ENCODE results near the gene KLF2. TPM values are rescaled to one million over a fixed set of nuclear protein-coding genes. Genes with fewer than 3 reads are reported as not detected.
A peak's percentile ranks its signal among the peaks of the same experiment; 100 is the strongest.
"Not testable (repeated sequence)": the region's sequence is repeated elsewhere in the genome, so short reads cannot be mapped to it uniquely, and the experiment has no call there.

KLF2 gene
- total and polyA plus RNA-seq, 3 donors from 2014 or later = 40.2 to 74.9 (median 42.4) TPM

GRCh38 chr19:16340654-16341053 lies 16.0 kb downstream of the KLF2 start:
- intact Hi-C loops (cut with DNase I; ENCODE audit: low total_unique reads) = no loop called here
- no peaks in the 10 kb centered on the region for H3K9me3 ChIP-seq
- DNase-seq = no peak
- TF ChIP-seq POLR2A (IDR thresholded peaks at IDR 0.05) = no peak
- no peak for TF ChIP-seq CTCF (IDR thresholded peaks at IDR 0.05)
- H3K4me1 ChIP-seq = peaks cover 25% of the 10 kb centered on the region
- no peaks in the 10 kb centered on the region for H3K27me3 ChIP-seq
- no peaks in the 10 kb centered on the region for H3K36me3 ChIP-seq (ENCODE audit: low read depth, missing control alignments)
- no peak overlapping the region for H3K27ac ChIP-seq
- 91 to 96% methylated on average over 3 of the region's 3 CpGs for WGBS, 2 donors
- no peak overlapping the region for H3K4me3 ChIP-seq

- intact Hi-C loops (cut with DNase I; ENCODE audit: low total_unique reads) = no loop called here
- Histone ChIP-seq H3K27me3 (no peaks in the 10 kb centered on the region), H3K36me3 (ENCODE audit: low read depth, missing control alignments) (no peaks in the 10 kb centered on the region), H3K27ac (peak overlapping the region; percentile 68 to 80), H3K4me3 (no peak overlapping the region), H3K9me3 (no peaks in the 10 kb centered on the region), H3K4me1 (peaks cover 25% of the 10 kb centered on the region)
- peak; percentile 70 for DNase-seq
- TF ChIP-seq POLR2A (IDR thresholded peaks at IDR 0.05) = no peak
- 44 to 62% methylated on average over 9 to 10 of the region's 10 CpGs for WGBS, 2 donors
Measured at GRCh38 chr19:16342002-16342715, 17.5 kb downstream of the KLF2 start.

GRCh38 chr19:16343156-16343555 lies 18.5 kb downstream of the KLF2 start:
- H3K4me3 ChIP-seq = no peak overlapping the region
- peaks cover 24% of the 10 kb centered on the region for H3K4me1 ChIP-seq
- no peaks in the 10 kb centered on the region for H3K36me3 ChIP-seq (ENCODE audit: low read depth, missing control alignments)
- DNase-seq = no peak
- intact Hi-C loops (cut with DNase I; ENCODE audit: low total_unique reads) = no loop called here
- H3K27me3 ChIP-seq = no peaks in the 10 kb centered on the region
- TF ChIP-seq POLR2A (IDR thresholded peaks at IDR 0.05) (no peak), CTCF (IDR thresholded peaks at IDR 0.05) (no peak)
- 93 to 95% methylated on average over 7 of the region's 7 CpGs for WGBS, 2 donors
- H3K27ac ChIP-seq = peak overlapping the region in 1 of 2 donors; percentile 80
- H3K9me3 ChIP-seq = no peaks in the 10 kb centered on the region

GRCh38 chr19:16345457-16345856 lies 20.8 kb downstream of the KLF2 start:
- H3K9me3 ChIP-seq = no peaks in the 10 kb centered on the region
- peak overlapping the region; percentile 6 to 48 for H3K27ac ChIP-seq
- DNase-seq = no peak
- H3K4me1 ChIP-seq = peaks cover 16% of the 10 kb centered on the region
- no peaks in the 10 kb centered on the region for H3K36me3 ChIP-seq (ENCODE audit: low read depth, missing control alignments)
- intact Hi-C loops (cut with DNase I; ENCODE audit: low total_unique reads) = no loop called here
- H3K27me3 ChIP-seq = no peaks in the 10 kb centered on the region
- TF ChIP-seq POLR2A (IDR thresholded peaks at IDR 0.05) (no peak), CTCF (IDR thresholded peaks at IDR 0.05) (no peak)
- WGBS, 2 donors = 40 to 42% methylated on average over 4 of the region's 4 CpGs
- H3K4me3 ChIP-seq = no peak overlapping the region

GRCh38 chr19:16347099-16347498 lies 22.5 kb downstream of the KLF2 start:
- WGBS, 2 donors = 71 to 95% methylated on average over 4 of the region's 4 CpGs
- Histone ChIP-seq H3K4me1 (peaks cover 13% of the 10 kb centered on the region), H3K27ac (peak overlapping the region in 1 of 2 donors; percentile 16)
- DNase-seq; H3K36me3 ChIP-seq (ENCODE audit: low read depth, missing control alignments); H3K27me3 ChIP-seq; H3K4me3 ChIP-seq; intact Hi-C loops (cut with DNase I; ENCODE audit: low total_unique reads); H3K9me3 ChIP-seq: not testable (repeated sequence)

- H3K27me3 ChIP-seq = no peaks in the 10 kb centered on the region
- H3K9me3 ChIP-seq = no peaks in the 10 kb centered on the region
- no peak overlapping the region for H3K27ac ChIP-seq
- H3K4me3 ChIP-seq = no peak overlapping the region
- DNase-seq = no peak
- H3K36me3 ChIP-seq (ENCODE audit: low read depth, missing control alignments) = no peaks in the 10 kb centered on the region
- WGBS, 2 donors = 83 to 84% methylated on average over 6 of the region's 6 CpGs
- TF ChIP-seq CTCF (IDR thresholded peaks at IDR 0.05) (no peak), POLR2A (IDR thresholded peaks at IDR 0.05) (no peak)
- intact Hi-C loops (cut with DNase I; ENCODE audit: low total_unique reads) = no loop called here
- H3K4me1 ChIP-seq = peaks cover 7% of the 10 kb centered on the region
Measured at GRCh38 chr19:16347706-16348105, 23.1 kb downstream of the KLF2 start.
